Activated naive CD8-positive, alpha-beta T cell treated with anti-CD3 and anti-CD28 coated beads for 36 hours (primary cell): ENCODE results near the gene C10orf88. TPM values are rescaled to one million over a fixed set of nuclear protein-coding genes. Genes with fewer than 3 reads are reported as not detected.

Source experiments
- DNase-seq: peaks from one replicate; pipeline ENCODE4 v3.0.0; 2021
- H3K27ac Mint-ChIP-seq: one replicate; pipeline ENCODE4 v1.8.0; 2022; ENCODE audit warnings: mild to moderate bottlenecking, moderate library complexity, mixed read lengths
- H3K27me3 Mint-ChIP-seq: one replicate; pipeline ENCODE4 v1.8.0; 2022; ENCODE audit warnings: mild to moderate bottlenecking, mixed read lengths
- H3K36me3 Mint-ChIP-seq: one replicate; pipeline ENCODE4 v1.8.0; 2021; ENCODE audit warnings: mild to moderate bottlenecking, mixed read lengths
- H3K4me1 Mint-ChIP-seq: one replicate; pipeline ENCODE4 v1.8.0; 2021; ENCODE audit warnings: mixed read lengths
- H3K4me3 Mint-ChIP-seq: one replicate; pipeline ENCODE4 v1.8.0; 2022; ENCODE audit warnings: mild to moderate bottlenecking, moderate library complexity, mixed read lengths
- H3K9me3 Mint-ChIP-seq: one replicate; pipeline ENCODE4 v1.8.0; 2022; ENCODE audit warnings: mixed read lengths
- total RNA-seq, 2 experiments: library from RNA; stranded (reverse); gene quantifications; one replicate each; pipeline ENCODE4 v1.2.3, GENCODE V29; 2021

The C10orf88 gene, protein sequence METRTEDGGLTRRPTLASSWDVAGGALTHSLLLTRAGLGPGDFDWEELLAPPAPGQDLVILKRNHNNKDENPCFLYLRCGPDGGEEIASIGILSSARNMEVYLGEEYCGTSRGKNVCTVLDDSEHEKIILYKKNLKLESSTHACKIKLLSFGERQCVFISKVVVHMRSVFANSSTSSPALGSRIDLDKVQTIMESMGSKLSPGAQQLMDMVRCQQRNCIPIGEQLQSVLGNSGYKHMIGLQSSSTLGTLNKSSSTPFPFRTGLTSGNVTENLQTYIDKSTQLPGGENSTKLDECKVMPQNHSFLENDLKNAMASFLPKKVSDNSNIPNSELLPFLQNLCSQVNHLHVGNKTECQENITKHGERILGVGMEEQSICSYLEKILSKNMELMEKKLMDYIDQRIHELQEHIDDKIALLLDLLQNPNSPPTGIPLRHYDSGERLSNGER
- total RNA-seq = 10 to 100 TPM in 1 of 2 experiments, 1 to 10 TPM in 1; 9.5 to 10.1 TPM

GRCh38 chr10:122953902-122954730 is at the start of gene C10orf88:
TSS of gene C10orf88 (minus strand) at chr10:122954227. CDS start at chr10:122954178, 49 bp downstream.
- Mint-ChIP-seq H3K27me3 (peaks cover 5% of the 10 kb centered on the region), H3K4me1 (peaks cover 28% of the 10 kb centered on the region), H3K4me3 (peak within 1 kb of the TSS; percentile 90), H3K36me3 (peaks cover 17% of the 10 kb centered on the region), H3K27ac (peak within 1 kb of the TSS; percentile 80), H3K9me3 (no peaks in the 10 kb centered on the region)
- DNase-seq = peak; percentile 98

DNA sequence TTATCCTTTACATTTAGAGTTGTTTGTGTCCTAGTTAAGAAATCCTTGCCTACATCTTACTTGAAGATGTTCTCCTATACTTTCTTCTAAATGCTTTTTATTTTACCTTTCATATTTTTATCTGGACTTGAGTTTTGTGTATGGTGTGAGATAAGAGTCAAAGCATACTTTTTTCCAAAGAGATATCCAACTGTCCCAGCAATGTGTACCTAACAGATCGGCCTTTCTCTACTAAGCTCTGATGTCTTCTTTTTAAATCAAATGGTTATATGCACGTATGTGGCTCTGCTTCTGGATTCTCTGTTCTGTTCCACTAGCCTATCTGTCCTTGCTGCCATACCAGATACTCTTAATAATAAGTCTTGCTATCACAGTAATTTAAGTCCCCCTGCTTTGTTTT is 47.3 kb upstream of the C10orf88 start:
- Mint-ChIP-seq H3K36me3 (peaks cover 32% of the 10 kb centered on the region), H3K27ac (no peak overlapping the region), H3K9me3 (no peaks in the 10 kb centered on the region), H3K4me3 (no peak overlapping the region), H3K4me1 (peaks cover 46% of the 10 kb centered on the region), H3K27me3 (no peaks in the 10 kb centered on the region)
- DNase-seq = no peak

GRCh38 chr10:123000155-123000554 is 46.1 kb upstream of the C10orf88 start:
- no peak overlapping the region for H3K4me3 Mint-ChIP-seq
- H3K4me1 Mint-ChIP-seq = peaks cover 36% of the 10 kb centered on the region
- no peaks in the 10 kb centered on the region for H3K9me3 Mint-ChIP-seq
- DNase-seq = no peak
- no peak overlapping the region for H3K27ac Mint-ChIP-seq
- H3K36me3 Mint-ChIP-seq = peaks cover 26% of the 10 kb centered on the region
- H3K27me3 Mint-ChIP-seq = no peaks in the 10 kb centered on the region

- Mint-ChIP-seq H3K9me3 (no peaks in the 10 kb centered on the region), H3K36me3 (peaks cover 26% of the 10 kb centered on the region), H3K4me1 (peaks cover 32% of the 10 kb centered on the region), H3K27ac (peak overlapping the region; percentile 42), H3K4me3 (no peak overlapping the region), H3K27me3 (no peaks in the 10 kb centered on the region)
- no peak for DNase-seq
Measured at GRCh38 chr10:122999347-122999746, 45.3 kb upstream of the C10orf88 start.

DNA sequence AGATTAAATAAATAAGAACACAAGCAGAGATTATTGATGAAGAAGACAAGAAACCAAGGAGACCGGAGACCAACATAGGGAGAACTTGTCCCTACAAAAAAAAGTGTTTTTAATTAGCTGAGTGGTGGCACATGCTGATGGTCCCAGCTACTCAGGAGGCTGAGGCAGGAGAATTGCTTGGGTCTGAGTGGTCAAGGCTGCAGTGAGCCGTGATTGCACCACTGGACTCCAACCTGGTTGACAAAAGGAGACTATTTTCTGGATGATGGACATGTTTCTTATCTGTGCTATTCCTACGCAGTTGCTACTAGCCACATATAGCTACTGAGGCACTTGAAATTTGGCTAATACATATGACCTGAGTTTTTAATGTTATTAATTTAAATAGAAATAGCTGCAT is 44.9 kb upstream of the C10orf88 start:
- Mint-ChIP-seq H3K27ac (no peak overlapping the region), H3K36me3 (peaks cover 28% of the 10 kb centered on the region), H3K4me3 (no peak overlapping the region)

DNA sequence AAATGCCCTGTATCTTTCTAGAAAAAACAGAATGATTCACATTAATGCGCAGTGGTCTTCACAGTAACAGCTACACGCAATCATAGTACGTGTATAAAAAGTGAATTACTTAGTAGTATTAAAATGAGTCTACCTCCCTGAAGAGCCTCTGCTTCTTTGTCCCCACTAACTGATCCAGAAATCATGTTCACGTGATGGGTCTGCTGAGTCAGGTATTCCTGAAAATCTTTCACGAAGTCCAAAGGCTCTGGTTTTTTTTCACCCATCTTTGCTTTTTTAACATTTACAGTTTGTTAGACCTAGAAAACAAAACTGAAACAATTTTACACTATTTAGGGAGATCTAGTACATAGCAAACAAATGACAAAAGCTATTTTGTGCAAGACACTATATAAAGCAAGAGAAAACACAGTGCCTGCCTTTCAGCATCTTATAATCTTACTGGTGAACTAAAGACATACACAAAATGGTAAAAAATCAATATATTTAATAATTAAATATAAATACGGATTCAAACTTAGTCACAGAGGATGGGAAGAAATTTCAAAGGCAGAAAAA is 44.4 kb upstream of the C10orf88 start:
- H3K27ac Mint-ChIP-seq = no peak overlapping the region

More for the DNA sequence above, 44.9 kb upstream of the C10orf88 start:
- H3K9me3 Mint-ChIP-seq = no peaks in the 10 kb centered on the region
- H3K4me1 Mint-ChIP-seq = peaks cover 29% of the 10 kb centered on the region
- DNase-seq = no peak
- H3K27me3 Mint-ChIP-seq = no peaks in the 10 kb centered on the region

GRCh38 chr10:122997864-122998263 is 43.8 kb upstream of the C10orf88 start:
- no peak for DNase-seq
- H3K36me3 Mint-ChIP-seq = peaks cover 24% of the 10 kb centered on the region
- H3K27ac Mint-ChIP-seq = peak overlapping the region; percentile 10
- no peaks in the 10 kb centered on the region for H3K27me3 Mint-ChIP-seq
- no peaks in the 10 kb centered on the region for H3K9me3 Mint-ChIP-seq
- H3K4me1 Mint-ChIP-seq = peaks cover 25% of the 10 kb centered on the region
- H3K4me3 Mint-ChIP-seq = no peak overlapping the region

More for the DNA sequence above, 44.4 kb upstream of the C10orf88 start:
- Mint-ChIP-seq H3K9me3 (no peaks in the 10 kb centered on the region), H3K4me3 (no peak overlapping the region), H3K27me3 (no peaks in the 10 kb centered on the region), H3K4me1 (peaks cover 25% of the 10 kb centered on the region), H3K36me3 (peaks cover 25% of the 10 kb centered on the region)
- no peak for DNase-seq

DNA sequence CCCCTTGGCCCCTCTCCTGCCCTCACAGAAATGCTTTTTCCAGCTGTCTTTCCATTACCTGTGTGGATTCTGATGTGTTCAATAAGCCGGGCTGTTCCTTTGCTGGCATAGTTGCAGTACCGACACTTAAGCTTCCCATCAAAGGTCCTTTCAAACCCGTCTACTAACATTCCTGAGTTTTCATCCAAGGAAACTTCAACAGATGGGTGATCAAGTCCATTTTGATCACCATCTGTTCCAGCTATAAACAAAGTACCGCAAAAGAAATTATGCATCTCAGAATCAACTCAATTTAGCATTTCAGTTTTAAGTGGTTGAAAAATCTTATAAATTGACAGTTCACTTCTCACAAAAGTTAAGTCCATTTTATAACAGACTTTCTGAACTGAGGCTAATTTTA is 41.9 kb upstream of the C10orf88 start:
- no peak overlapping the region for H3K4me3 Mint-ChIP-seq
- no peak overlapping the region for H3K27ac Mint-ChIP-seq
- peaks cover 25% of the 10 kb centered on the region for H3K4me1 Mint-ChIP-seq
- no peaks in the 10 kb centered on the region for H3K27me3 Mint-ChIP-seq
- no peak for DNase-seq
- H3K36me3 Mint-ChIP-seq = peaks cover 15% of the 10 kb centered on the region
- H3K9me3 Mint-ChIP-seq = no peaks in the 10 kb centered on the region

GRCh38 chr10:122993797-122994336 is 39.8 kb upstream of the C10orf88 start:
- Mint-ChIP-seq H3K4me3 (no peak overlapping the region), H3K27me3 (no peaks in the 10 kb centered on the region), H3K9me3 (no peaks in the 10 kb centered on the region), H3K36me3 (peaks cover 10% of the 10 kb centered on the region), H3K27ac (no peak overlapping the region), H3K4me1 (peaks cover 11% of the 10 kb centered on the region)
- DNase-seq = no peak

DNA sequence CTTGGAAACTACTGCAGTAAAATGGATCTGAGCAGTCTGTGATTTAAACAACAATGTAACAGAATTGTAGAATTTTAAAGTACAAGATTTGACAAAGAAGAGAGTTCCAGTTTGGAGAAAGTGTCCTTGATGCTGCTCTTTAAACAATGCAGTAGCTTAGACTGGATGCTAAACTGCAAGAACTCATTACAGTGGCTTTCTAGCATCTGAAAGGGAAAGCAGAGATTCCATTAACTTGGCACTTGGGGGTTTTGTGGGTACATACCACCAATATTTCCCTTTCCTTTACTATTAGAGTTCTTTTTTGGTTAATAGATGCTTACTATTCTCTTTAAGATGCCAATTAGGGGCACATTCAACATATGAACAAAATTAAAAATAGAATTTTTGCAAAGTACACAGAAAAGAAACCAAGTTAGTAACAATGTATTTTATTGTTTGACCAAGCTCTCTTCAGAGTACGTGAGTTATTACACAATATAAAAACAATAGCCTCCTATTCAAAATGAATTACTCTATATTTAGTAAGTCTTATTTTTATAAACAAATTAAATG is 38.1 kb upstream of the C10orf88 start:
- Mint-ChIP-seq H3K27ac (peak overlapping the region; percentile 54), H3K4me3 (no peak overlapping the region)

DNA sequence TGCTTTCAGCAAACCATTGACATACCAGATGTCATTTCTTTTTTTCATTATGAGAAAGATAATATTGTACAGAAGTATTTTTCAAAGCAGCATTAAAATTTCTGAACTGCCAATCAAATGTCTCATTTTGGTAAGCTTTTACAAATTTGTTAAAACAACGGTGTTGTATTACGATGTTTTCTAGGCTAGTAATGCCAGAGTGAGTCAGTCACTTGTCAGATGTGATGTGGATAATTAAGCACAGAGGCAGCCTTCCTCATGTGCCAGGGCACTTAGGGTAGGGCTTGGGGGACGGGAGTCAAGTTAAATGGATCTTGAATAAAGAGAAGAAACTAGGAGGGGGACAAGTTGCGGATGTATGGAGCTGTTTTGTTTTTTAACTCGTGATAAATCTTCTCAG is 36.3 kb upstream of the C10orf88 start:
- Mint-ChIP-seq H3K27ac (peak overlapping the region; percentile 57), H3K36me3 (peaks cover 10% of the 10 kb centered on the region), H3K27me3 (no peaks in the 10 kb centered on the region), H3K4me3 (no peak overlapping the region), H3K4me1 (peaks cover 8% of the 10 kb centered on the region), H3K9me3 (no peaks in the 10 kb centered on the region)
- no peak for DNase-seq

More for the DNA sequence above, 38.1 kb upstream of the C10orf88 start:
- Mint-ChIP-seq H3K27me3 (no peaks in the 10 kb centered on the region), H3K36me3 (peaks cover 9% of the 10 kb centered on the region), H3K4me1 (peaks cover 8% of the 10 kb centered on the region), H3K9me3 (no peaks in the 10 kb centered on the region)
- DNase-seq = no peak

- no peak overlapping the region for H3K27ac Mint-ChIP-seq
- no peak overlapping the region for H3K4me3 Mint-ChIP-seq
- H3K27me3 Mint-ChIP-seq = no peaks in the 10 kb centered on the region
- DNase-seq = no peak
- H3K4me1 Mint-ChIP-seq = peaks cover 8% of the 10 kb centered on the region
- peaks cover 5% of the 10 kb centered on the region for H3K36me3 Mint-ChIP-seq
- H3K9me3 Mint-ChIP-seq = no peaks in the 10 kb centered on the region
Measured at GRCh38 chr10:122988501-122988900, 34.5 kb upstream of the C10orf88 start.

- Mint-ChIP-seq H3K36me3 (peaks cover 9% of the 10 kb centered on the region), H3K9me3 (no peaks in the 10 kb centered on the region), H3K27ac (no peak overlapping the region), H3K4me3 (no peak overlapping the region), H3K4me1 (peaks cover 9% of the 10 kb centered on the region), H3K27me3 (no peaks in the 10 kb centered on the region)
- no peak for DNase-seq
Measured at GRCh38 chr10:122986335-122986734, 32.3 kb upstream of the C10orf88 start.

DNA sequence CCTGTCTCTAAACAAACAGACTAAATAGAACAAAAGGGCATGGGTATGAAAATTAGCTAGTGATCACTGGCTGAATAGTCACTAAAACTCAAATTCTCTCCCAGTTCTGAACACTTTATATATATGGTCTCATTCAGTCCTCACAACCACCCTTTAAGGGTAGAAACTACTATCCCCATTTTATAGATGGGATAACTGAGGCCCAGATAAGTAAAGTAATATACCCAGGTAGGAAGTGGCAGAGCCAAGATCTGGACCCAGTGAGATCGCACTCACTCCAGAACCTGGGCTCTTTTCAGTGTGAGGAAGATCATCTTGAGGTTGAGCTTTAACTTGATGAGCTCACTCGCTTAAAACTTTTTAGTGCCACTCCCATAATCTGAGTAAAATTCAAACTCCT is 30.7 kb upstream of the C10orf88 start:
- DNase-seq = no peak
- no peak overlapping the region for H3K27ac Mint-ChIP-seq
- H3K36me3 Mint-ChIP-seq = peaks cover 9% of the 10 kb centered on the region
- no peaks in the 10 kb centered on the region for H3K9me3 Mint-ChIP-seq
- H3K4me3 Mint-ChIP-seq = no peak overlapping the region
- no peaks in the 10 kb centered on the region for H3K27me3 Mint-ChIP-seq
- peaks cover 15% of the 10 kb centered on the region for H3K4me1 Mint-ChIP-seq
